GM12878 (cell line): ENCODE results near the gene TECTA. TPM values are rescaled to one million over a fixed set of nuclear protein-coding genes. Genes with fewer than 3 reads are reported as not detected.
"Not testable (repeated sequence)": the region's sequence is repeated elsewhere in the genome, so short reads cannot be mapped to it uniquely, and the experiment has no call there.

ENCODE experiments used
- ATAC-seq: fragments of 200-7000 bp; cut with Tn5 transposase; 3 replicates; pipeline ENCODE4 v1.9.1; 2020; ENCODE audit warnings: mild to moderate bottlenecking, moderate library complexity
- BruUV-seq: library from RNA; stranded (reverse); fragments of 400-500 nt; replicated peaks from 2 replicates; lab custom pipeline; 2021; lab: Mats Ljungman, UMichigan
- CTCF ChIA-PET: fragments of 300-600 bp; sonication (Branson Sonifier 250); formaldehyde crosslinking; extraction: SDS; loops from one replicate; lab custom pipeline; 2021; ENCODE audit warnings: inconsistent platforms; lab: Yijun Ruan, JAX
- POLR2A ChIA-PET: fragments of 350-600 bp; formaldehyde crosslinking; extraction: SDS; loops from one replicate; lab custom pipeline; 2021; ENCODE audit warnings: inconsistent platforms; lab: Charles Lee
- RAD21 ChIA-PET: fragments of 300-600 bp; sonication (Branson Sonifier 250); formaldehyde crosslinking; loops from one replicate; lab custom pipeline; 2023; ENCODE audit warnings: antibody characterized with exemption; ENCODE audit not compliant: unreplicated experiment; lab: Charles Lee
- SMC1A ChIA-PET: fragments of 300-600 bp; sonication (Branson Sonifier 250); formaldehyde crosslinking; loops from one replicate; lab custom pipeline; 2023; ENCODE audit not compliant: unreplicated experiment, uncharacterized antibody; lab: Charles Lee
- DNase-seq: peaks from one replicate; pipeline ENCODE4 v3.0.0-alpha.2; 2011; ENCODE audit warnings: low read depth, low spot score
- FAIRE-seq: peaks from 3 replicates; lab custom pipeline; 2011; peaks lifted over from hg19 to GRCh38; lab: Jason Lieb, UNC
- H2AFZ ChIP-seq: 2 replicates; pipeline ENCODE4 v1.6.0; 2011; ENCODE audit warnings: low read depth, low read length, control low read depth; ENCODE audit not compliant: control insufficient read depth
- H3K27ac ChIP-seq: 2 replicates; pipeline ENCODE4 v1.5.1; 2011; ENCODE audit warnings: control low read depth; ENCODE audit not compliant: control insufficient read depth, insufficient read depth
- H3K27me3 ChIP-seq, 2 experiments: replicated peaks in 1 of 2; 2 replicates each; pipeline versions ENCODE4 v1.6.0 to v1.6.1; 2011; ENCODE audit warnings: low read length in 1 of 2; ENCODE audit not compliant: control insufficient read depth in 2 of 2, insufficient read depth in 2 of 2
- H3K36me3 ChIP-seq, 2 experiments: 2 replicates each; pipeline ENCODE4 v1.5.1; 2011; ENCODE audit warnings: low read length in 1 of 2; ENCODE audit not compliant: control insufficient read depth in 2 of 2, insufficient read depth in 2 of 2
- H3K4me1 ChIP-seq: 2 replicates; pipeline ENCODE4 v1.6.1; 2011; ENCODE audit warnings: mild to moderate bottlenecking, low read length, moderate library complexity, mixed read lengths; ENCODE audit not compliant: control insufficient read depth, insufficient read depth
- H3K4me2 ChIP-seq: 2 replicates; pipeline ENCODE4 v1.6.0; 2011; ENCODE audit warnings: control low read depth; ENCODE audit not compliant: control insufficient read depth, insufficient read depth
- H3K4me3 ChIP-seq: fragments of 200-600 bp; sonication (generic); 2 replicates; pipeline ENCODE4 v1.5.1; 2016
- H3K79me2 ChIP-seq: 2 replicates; pipeline ENCODE4 v1.6.0; 2011; ENCODE audit warnings: low read length; ENCODE audit not compliant: control insufficient read depth, insufficient read depth
- H3K9ac ChIP-seq: 2 replicates; pipeline ENCODE4 v1.8.0; 2011; ENCODE audit warnings: low read length, control low read depth, mixed read lengths; ENCODE audit not compliant: control insufficient read depth, insufficient read depth
- H3K9me3 ChIP-seq: replicated peaks from 3 replicates; pipeline ENCODE4 v1.5.1; 2011; ENCODE audit warnings: mild to moderate bottlenecking, low read length; ENCODE audit not compliant: control insufficient read depth, insufficient read depth
- H4K20me1 ChIP-seq: 2 replicates; pipeline ENCODE4 v1.6.0; 2011; ENCODE audit not compliant: control insufficient read depth, insufficient read depth
- ATF7 ChIP-seq: fragments of 450-650 bp; IDR thresholded peaks from 2 replicates; pipeline ENCODE4 v1.6.1; 2016; ENCODE audit warnings: low read depth, mild to moderate bottlenecking
- BCL11A ChIP-seq: IDR thresholded peaks from 2 replicates; pipeline ENCODE4 v1.6.1; 2011; ENCODE audit warnings: low read depth, low read length
- DPF2 ChIP-seq: fragments of 450-650 bp; IDR thresholded peaks from 2 replicates; pipeline ENCODE4 v1.6.1; 2017; ENCODE audit warnings: mild to moderate bottlenecking
- EED ChIP-seq: sonication (generic); IDR thresholded peaks from 2 replicates; pipeline ENCODE4 v1.6.1; 2016; ENCODE audit warnings: antibody characterized with exemption, low read depth
- EGR1 ChIP-seq, 2 experiments: IDR thresholded peaks; 1 replicate in 1 of 2; 2 replicates in 1 of 2; pipeline ENCODE4 v1.6.1; 2011 to 2012; ENCODE audit warnings: low read depth in 2 of 2, low read length in 2 of 2, borderline replicate concordance in 1 of 2, mild to moderate bottlenecking in 1 of 2, moderate library complexity in 1 of 2
- EP300 ChIP-seq, 2 experiments: fragments of 150-350 bp in 1 of 2; IDR thresholded peaks; 2 replicates each; pipeline ENCODE4 v1.6.1; 2011 to 2012; ENCODE audit warnings: low read depth in 2 of 2, low read length in 2 of 2, borderline replicate concordance in 1 of 2, improper control_type of control experiment in 1 of 2, inconsistent platforms in 1 of 2; ENCODE audit not compliant: control insufficient read depth in 1 of 2
- ETV6 ChIP-seq, 2 experiments: fragments of 450-650 bp in 1 of 2; IDR thresholded peaks in 1 of 2; conservative IDR thresholded peaks in 1 of 2; 2 replicates each; pipeline ENCODE4 v1.6.1; 2014; ENCODE audit warnings: antibody characterized with exemption in 1 of 2, borderline replicate concordance in 1 of 2, low read depth in 1 of 2, mild to moderate bottlenecking in 1 of 2, moderate library complexity in 1 of 2
- FOXM1 ChIP-seq: IDR thresholded peaks from 2 replicates; pipeline ENCODE4 v1.6.1; 2012; ENCODE audit warnings: low read depth, mild to moderate bottlenecking, inconsistent platforms, low read length, moderate library complexity
- IKZF1 ChIP-seq: fragments of 450-650 bp; conservative IDR thresholded peaks from 2 replicates; pipeline ENCODE4 v1.6.1; 2017; ENCODE audit warnings: antibody characterized with exemption, mild to moderate bottlenecking
- IKZF2 ChIP-seq, 2 experiments: fragments of 450-650 bp; IDR thresholded peaks; 2 replicates each; pipeline ENCODE4 v1.6.1; 2017; ENCODE audit warnings: mild to moderate bottlenecking in 2 of 2, moderate library complexity in 2 of 2
- JUNB ChIP-seq: IDR thresholded peaks from 2 replicates; pipeline ENCODE4 v1.6.1; 2016; ENCODE audit warnings: antibody characterized with exemption, mild to moderate bottlenecking
- MTA2 ChIP-seq: fragments of 450-650 bp; IDR thresholded peaks from 2 replicates; pipeline ENCODE4 v1.6.1; 2016; ENCODE audit warnings: low read depth, mild to moderate bottlenecking, moderate library complexity
- NFIC ChIP-seq: IDR thresholded peaks from 2 replicates; pipeline ENCODE4 v1.6.1; 2012; ENCODE audit warnings: low read depth, mild to moderate bottlenecking, inconsistent platforms, low read length, moderate library complexity
- POU2F2 ChIP-seq: IDR thresholded peaks from 3 replicates; pipeline ENCODE4 v1.6.1; 2011; ENCODE audit warnings: low read depth, mild to moderate bottlenecking, low read length, borderline replicate concordance
- RAD51 ChIP-seq: fragments of 450-650 bp; IDR thresholded peaks from 2 replicates; pipeline ENCODE4 v1.6.1; 2016; ENCODE audit warnings: moderate library complexity, mild to moderate bottlenecking, inconsistent platforms
- RELB ChIP-seq: fragments of 450-650 bp; IDR thresholded peaks from 2 replicates; pipeline ENCODE4 v1.6.1; 2017; ENCODE audit warnings: low read depth, mild to moderate bottlenecking, moderate library complexity
- SKIL ChIP-seq: fragments of 450-650 bp; IDR thresholded peaks from 2 replicates; pipeline ENCODE4 v1.6.1; 2017; ENCODE audit warnings: mild to moderate bottlenecking, low read depth, inconsistent platforms; ENCODE audit not compliant: poor library complexity, severe bottlenecking
- TCF12 ChIP-seq: IDR thresholded peaks from 2 replicates; pipeline ENCODE4 v1.6.1; 2011; ENCODE audit warnings: low read depth, mild to moderate bottlenecking, low read length
- TCF7 ChIP-seq: IDR thresholded peaks from 2 replicates; pipeline ENCODE4 v1.6.1; 2014; ENCODE audit warnings: antibody characterized with exemption, borderline replicate concordance
- YY1 ChIP-seq: IDR thresholded peaks from 2 replicates; pipeline ENCODE4 v1.6.1; 2011; ENCODE audit warnings: low read depth, mild to moderate bottlenecking, low read length
- ZBED1 ChIP-seq: IDR thresholded peaks from 2 replicates; pipeline ENCODE4 v1.6.1; 2016; ENCODE audit warnings: borderline replicate concordance
- WGBS: methylation state at CpG from one replicate; pipeline ENCODE4 v1.1.6; 2016; ENCODE audit warnings: low lambda C conversion rate; ENCODE audit not compliant: insufficient replicate concordance, insufficient coverage; ENCODE audit errors: missing lambda C conversion rate; 5-methylcytosine and 5-hydroxymethylcytosine counted together
- in situ Hi-C: fragments of 300-500 bp; cut with MboI; formaldehyde crosslinking; loops from 9 replicates; pipeline ENCODE4 v1.14.3; 2018; ENCODE audit warnings: mixed read lengths
- intact Hi-C: fragments of 100-400 bp; cut with micrococcal nuclease; formaldehyde crosslinking; loops from one replicate; pipeline ENCODE4 v1.14.2; 2022; ENCODE audit not compliant: unreplicated experiment
- polyA plus RNA-seq, 11 experiments: library from polyadenylated mRNA; depleted of rRNA in 4 of 11; unstranded in 6 of 11; stranded (reverse) in 5 of 11; fragments of >200 nt; fragmentation: Nextera tagmentation in 4 of 11; fragmentation: Illumina TruSeq in 1 of 11; extraction: Ambion mirVana in 4 of 11; extraction: Trizol in 1 of 11; gene quantifications; 1 replicate in 1 of 11; 2 replicates in 10 of 11; pipeline versions ENCODE4 v1.2.1 to v1.2.3, GENCODE V29; 2011 to 2016; ENCODE audit warnings: inconsistent platforms in 2 of 11, missing spikeins in 2 of 11, low read depth in 1 of 11
- total RNA-seq, 4 experiments: library from RNA; depleted of rRNA in 3 of 4; stranded (reverse); fragments of >200 nt in 3 of 4; fragmentation: Illumina TruSeq in 1 of 4; extraction: Trizol in 1 of 4; gene quantifications; 2 replicates each; pipeline versions ENCODE4 v1.2.1 to v1.2.3, GENCODE V29; 2013 to 2021

Gene TECTA
- total and polyA plus RNA-seq, 10 of the 15 experiments (the other 5 are each of a cell fraction or from before 2014, with no cell fraction given) = under 0.01 to 0.14 (median 0.05) TPM; not detected in 1

- Histone ChIP-seq H2AFZ (peak overlapping the region; percentile 67), H3K9ac (peak overlapping the region; percentile 76), H3K4me3 (peak overlapping the region; percentile 58), H3K4me1 (peaks cover 32% of the 10 kb centered on the region), H3K27ac (peak overlapping the region; percentile 95), H3K4me2 (peak overlapping the region; percentile 92)
- H3K27me3 ChIP-seq, H3K9me3 ChIP-seq, H4K20me1 ChIP-seq, in situ Hi-C loops, H3K36me3 ChIP-seq, H3K79me2 ChIP-seq: not testable (repeated sequence)
- ChIA-PET SMC1A (interaction anchor here (0.7 to 3.4 kb wide), 9 partner anchors 8 to 212 kb away, joined by 3 to 15 read pairs (median 4); partner anchors contain the start of gene SC5D), RAD21 (interaction anchor here (0.7 to 2.1 kb wide), 12 partner anchors 10 to 354 kb away, joined by 3 to 9 read pairs (median 3); partner anchors contain the start of gene SC5D), CTCF (interaction anchor here (0.8 to 3.8 kb wide), 12 partner anchors 10 to 354 kb away, joined by 3 to 19 read pairs (median 4); partner anchors contain the start of gene SC5D), POLR2A (interaction anchor here (2.4 kb wide), 1 partner anchor 56 kb away, joined by 7 read pairs; the partner anchor contains the start of gene SC5D)
- intact Hi-C loops = loop anchor here (2.0 to 5.0 kb wide), 3 partner anchors 130 to 354 kb away; no protein-coding TSS in a partner anchor
- WGBS = 2% methylated on average over 6 of the region's 6 CpGs
- FAIRE-seq (peak; percentile 70), DNase-seq (peak; percentile 74), ATAC-seq (peak; percentile 70)
- BruUV-seq = TSS peak; percentile 85
- TF ChIP-seq YY1 (peak; percentile 39; the same call in 1 of the 2 replicates), NFIC (peak; percentile 80), MTA2 (peak; percentile 79), FOXM1 (peak; percentile 66; the same call in 1 of the 2 replicates), TCF7 (peak; percentile 96), DPF2 (peak; percentile 72), ZBED1 (0 out of 2 replicates have a peak, but pooled peaks have one; percentile 56), ETV6 (conservative IDR thresholded peaks at IDR 0.05 in 1 of 2, IDR thresholded peaks at IDR 0.05 in 1 of 2; ENCODE audit: borderline replicate concordance in 1 of 2, low read depth in 1 of 2) (peak in 1 of 2 experiments; percentile 59; a peak in 1 of 4 replicates), RELB (peak; percentile 50; the same call in 1 of the 2 replicates), ATF7 (peak; percentile 44; the same call in 1 of the 2 replicates), JUNB (peak; percentile 74), IKZF1 (peak; percentile 39; the same call in 1 of the 2 replicates), SKIL (peak; percentile 68), EP300 (IDR thresholded peaks at IDR 0.05; ENCODE audit: borderline replicate concordance in 1 of 2, control insufficient read depth in 1 of 2, low read depth in 2 of 2, low read length in 2 of 2) (peak; percentile 35 to 55; a peak in 2 of 4 replicates), BCL11A (peak; percentile 74), RAD51 (0 out of 2 replicates have a peak, but pooled peaks have one; percentile 27), IKZF2 (IDR thresholded peaks at IDR 0.05) (peak; percentile 58 to 68; a peak in 2 of 4 replicates), POU2F2 (0 out of 3 replicates have a peak, but pooled peaks have one; percentile 45), TCF12 (peak; percentile 89), EGR1 (IDR thresholded peaks at IDR 0.05; ENCODE audit: borderline replicate concordance in 1 of 2, low read depth in 2 of 2, low read length in 2 of 2) (0 out of 3 replicates have a peak, but pooled peaks of 1 of the 2 experiments have one; percentile 7), EED (peak; percentile 69; the same call in 1 of the 2 replicates)
Observed at GRCh38 chr11:121237247-121237646, 136.2 kb downstream of the TECTA start.
